Myocyte (in vitro differentiated cells): Measurements from ENCODE around the gene URM1. TPM values are rescaled to one million over a fixed set of nuclear protein-coding genes. Genes with fewer than 3 reads are reported as not detected.

ENCODE experiments used
- DNase-seq: peaks from one replicate; pipeline ENCODE4 v3.0.0-alpha.2; 2012; ENCODE audit warnings: low read depth
- total RNA-seq: library from RNA; depleted of rRNA; stranded (reverse); fragments of >200 nt; gene quantifications from 2 replicates; pipeline ENCODE4 v1.2.3, GENCODE V29; 2014

The URM1 gene
- total RNA-seq, 1 donor from 2014 or later, result 43.5 TPM

DNA sequence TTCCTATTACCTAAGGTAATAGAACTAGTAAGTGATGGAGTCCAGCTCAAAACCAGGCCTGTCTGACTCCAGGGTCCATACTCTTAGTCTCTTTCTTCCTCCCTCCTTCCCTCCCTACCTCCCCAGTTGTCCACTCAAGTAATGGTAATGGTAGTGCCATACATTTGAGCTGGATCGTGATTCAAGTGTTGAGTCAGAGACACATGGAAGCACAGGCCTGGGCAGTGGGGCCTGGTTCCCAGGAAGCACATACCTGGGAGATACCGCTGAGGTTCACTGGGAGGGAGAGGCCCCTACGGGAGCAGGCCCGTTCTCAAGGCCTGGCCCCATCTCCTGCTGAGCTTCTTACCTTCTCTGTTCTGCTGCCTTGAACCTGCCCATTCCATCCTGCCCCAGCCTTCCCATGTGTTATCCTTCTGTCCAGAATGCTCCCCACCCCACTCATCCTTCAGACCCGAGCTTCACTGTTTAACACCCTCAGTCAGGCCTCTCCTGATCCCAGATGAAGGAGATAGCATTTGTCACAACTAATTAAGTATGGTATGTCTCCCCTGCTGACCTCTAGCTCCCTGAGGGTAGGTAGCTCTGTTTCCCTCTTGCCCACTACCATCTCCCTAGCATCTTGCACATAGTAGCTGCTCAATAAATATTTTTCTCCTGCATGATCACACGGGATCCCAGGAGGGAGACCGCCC, 13.8 kb downstream of the URM1 start:
- no peak for DNase-seq

- no peak for DNase-seq
These were observed 14.6 kb downstream of the URM1 start for GRCh38 chr9:128385496-128386460.

GRCh38 chr9:128388150-128388549, 17.0 kb downstream of the URM1 start:
- no peak for DNase-seq

DNA sequence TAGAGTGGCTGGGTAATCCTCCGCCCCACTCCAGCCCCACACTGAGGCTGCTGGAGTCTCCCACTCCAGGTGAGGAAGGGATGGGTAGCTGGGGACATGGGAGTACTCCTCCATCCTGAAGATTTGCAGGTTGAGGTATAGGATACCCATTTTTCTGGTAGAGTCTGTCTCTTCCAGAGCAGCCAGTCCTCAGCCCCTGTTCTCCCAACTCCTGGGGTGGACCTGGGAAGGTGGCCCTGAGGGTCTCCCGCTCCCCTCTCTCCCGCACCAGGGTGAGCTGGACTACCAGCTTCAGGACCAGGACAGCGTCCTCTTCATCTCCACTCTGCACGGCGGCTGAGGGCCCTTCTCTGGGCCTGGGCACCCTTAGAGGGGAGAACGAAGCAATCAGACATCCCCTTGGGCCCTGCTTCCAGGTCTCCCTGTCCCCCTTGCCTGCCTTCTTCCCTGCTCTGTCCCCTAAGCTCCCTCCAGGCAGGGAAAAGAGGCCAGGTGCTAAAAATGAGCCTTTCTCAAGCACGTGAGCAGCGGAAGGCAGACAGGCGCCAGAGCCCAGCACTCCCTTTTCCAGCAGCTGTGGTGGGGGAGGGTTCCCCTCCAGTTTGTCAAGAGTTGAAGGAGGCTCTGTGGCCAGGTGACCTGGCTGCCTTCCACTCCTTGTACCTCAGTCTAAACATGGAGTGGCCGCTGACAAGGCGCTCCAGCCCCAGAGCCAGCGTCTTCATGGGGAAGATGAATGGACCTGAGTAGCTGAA, 18.4 kb downstream of the URM1 start:
- DNase-seq, result peak; percentile 23

GRCh38 chr9:128390150-128390812, 19.1 kb downstream of the URM1 start:
- no peak for DNase-seq

- no peak for DNase-seq
These were observed 19.9 kb downstream of the URM1 start for GRCh38 chr9:128390813-128391711.

GRCh38 chr9:128391956-128392301, 20.8 kb downstream of the URM1 start:
- DNase-seq, result no peak

- DNase-seq, result no peak
These were observed 21.3 kb downstream of the URM1 start for GRCh38 chr9:128392302-128393144.

DNA sequence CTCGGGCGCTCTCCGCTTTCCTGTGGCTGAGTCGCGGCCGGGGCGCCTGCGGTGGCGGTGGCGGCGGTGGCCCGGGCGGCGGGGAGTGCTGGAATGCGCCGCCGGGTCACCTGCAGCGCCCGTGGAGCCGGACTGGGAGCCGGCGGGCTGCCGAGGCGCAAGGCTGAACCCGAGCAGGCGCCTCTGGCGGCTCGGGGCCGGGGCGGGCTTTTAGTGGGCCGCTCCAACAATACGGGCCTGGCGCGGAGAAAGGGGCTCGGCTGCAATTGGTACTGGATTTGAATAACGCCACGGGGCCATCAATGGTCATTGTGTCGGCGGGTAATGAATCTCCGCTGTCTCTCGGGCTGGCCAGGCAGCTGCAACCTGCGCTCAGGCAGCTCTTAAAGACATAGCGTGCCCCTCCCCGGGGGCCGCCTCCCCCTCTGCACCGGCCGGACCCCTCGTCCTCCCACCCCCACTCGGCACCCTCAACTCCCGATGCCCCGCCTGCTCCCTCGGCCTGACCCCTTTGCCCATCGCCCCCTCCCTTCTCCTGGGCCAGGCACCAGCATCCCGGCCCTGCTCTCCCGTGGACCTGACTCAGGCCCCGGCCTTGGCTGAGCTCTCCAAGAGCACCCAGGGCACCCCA, 22.1 kb downstream of the URM1 start:
- DNase-seq, result no peak

GRCh38 chr9:128393970-128394369, 22.8 kb downstream of the URM1 start:
- no peak for DNase-seq

DNA sequence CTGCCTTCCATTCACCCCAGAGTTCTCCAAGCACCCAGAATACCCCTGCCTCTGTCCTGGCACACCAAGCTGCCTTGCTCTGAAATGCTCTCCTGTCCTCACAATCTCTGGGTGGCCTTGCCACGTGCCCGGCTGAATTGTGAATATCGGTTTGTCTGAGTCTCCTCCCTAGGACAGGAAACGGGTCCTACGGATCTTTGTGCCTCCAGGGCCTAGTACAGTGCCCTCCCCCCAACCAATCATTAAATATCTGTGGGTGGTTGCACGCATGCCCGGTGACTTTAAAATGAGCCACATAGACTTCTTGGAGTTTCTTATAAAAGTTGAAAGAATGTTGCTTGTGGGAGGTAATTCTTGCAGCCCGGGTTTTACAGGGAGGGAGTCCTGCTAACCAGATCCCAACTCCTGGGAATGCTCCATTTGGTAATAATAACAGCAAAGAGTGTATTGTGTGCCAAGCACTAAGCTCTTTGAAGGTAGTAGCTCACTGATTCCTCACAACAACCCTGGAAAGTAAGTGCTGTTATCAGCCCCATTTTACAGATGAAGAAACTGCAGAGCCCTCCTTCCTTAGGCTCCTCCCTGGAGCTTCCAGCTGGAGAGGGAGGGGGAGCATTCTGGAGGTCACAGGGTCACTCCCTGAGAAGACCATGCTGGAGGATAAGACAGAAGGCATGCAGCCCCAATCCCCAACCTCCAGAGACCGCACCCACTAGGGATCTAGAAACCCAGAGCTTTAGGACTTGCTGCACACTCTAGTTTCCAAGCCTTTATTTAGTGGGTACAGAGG, 23.4 kb downstream of the URM1 start:
- DNase-seq, result no peak

GRCh38 chr9:128396970-128397613, 25.9 kb downstream of the URM1 start:
- no peak for DNase-seq

DNA sequence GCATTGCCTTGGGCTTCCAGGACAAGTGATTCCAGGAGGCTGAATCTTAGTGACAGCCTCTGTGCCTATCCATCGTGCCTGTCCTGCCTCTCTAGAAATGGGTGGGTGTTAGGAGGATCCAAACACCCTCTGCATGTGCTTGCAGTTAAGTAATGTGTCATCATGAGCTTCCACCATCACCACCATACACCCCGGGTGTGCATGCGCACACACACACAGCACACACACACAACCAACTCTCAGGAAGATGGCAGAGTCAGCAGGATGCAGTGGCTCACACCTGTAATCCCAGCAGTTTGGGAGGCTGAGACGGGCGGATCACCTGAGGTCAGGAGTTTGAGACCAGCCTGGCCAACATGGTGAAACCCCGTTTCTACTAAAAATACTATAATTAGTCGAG, 26.7 kb downstream of the URM1 start:
- no peak for DNase-seq

DNA sequence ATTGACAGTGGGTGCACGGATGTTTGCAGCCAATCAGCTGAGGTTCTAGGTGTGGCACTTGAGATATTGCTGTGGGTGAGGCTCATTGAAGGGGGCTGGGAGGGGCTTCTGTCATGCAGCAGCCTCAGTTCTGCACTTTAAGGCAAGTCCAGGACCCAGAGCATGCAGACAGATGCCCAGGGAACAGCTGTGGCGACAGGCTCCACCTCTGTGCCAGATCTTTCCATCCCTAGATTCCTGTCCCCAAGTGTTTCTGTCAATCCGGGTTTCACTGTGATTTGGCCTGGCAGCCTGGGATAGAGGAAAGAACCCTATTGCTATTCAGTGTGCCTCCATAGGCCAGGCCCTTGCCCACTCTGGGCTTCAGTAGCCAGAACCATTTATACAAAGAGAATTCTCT, 28.7 kb downstream of the URM1 start:
- peak; percentile 35 for DNase-seq

DNA sequence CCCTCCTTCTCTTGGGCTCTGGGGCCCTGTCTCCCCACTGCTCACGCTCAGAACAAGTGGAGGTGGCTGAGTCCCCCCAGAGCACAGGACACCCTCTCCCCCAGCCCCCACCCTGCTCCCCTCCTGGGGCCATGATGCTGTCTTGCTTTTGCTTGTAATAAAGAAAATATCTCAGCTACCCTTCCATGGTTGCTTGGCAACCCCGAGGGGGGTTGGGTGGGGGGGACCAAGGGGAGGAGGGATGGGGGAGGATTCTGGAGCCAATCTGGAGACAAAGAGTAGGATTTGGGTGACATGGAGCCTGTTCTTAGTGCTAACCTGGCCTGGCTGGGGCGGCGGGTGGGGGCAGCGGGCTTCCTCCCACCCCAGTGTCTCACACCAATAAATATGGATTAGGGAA, 33.4 kb downstream of the URM1 start:
- no peak for DNase-seq

DNA sequence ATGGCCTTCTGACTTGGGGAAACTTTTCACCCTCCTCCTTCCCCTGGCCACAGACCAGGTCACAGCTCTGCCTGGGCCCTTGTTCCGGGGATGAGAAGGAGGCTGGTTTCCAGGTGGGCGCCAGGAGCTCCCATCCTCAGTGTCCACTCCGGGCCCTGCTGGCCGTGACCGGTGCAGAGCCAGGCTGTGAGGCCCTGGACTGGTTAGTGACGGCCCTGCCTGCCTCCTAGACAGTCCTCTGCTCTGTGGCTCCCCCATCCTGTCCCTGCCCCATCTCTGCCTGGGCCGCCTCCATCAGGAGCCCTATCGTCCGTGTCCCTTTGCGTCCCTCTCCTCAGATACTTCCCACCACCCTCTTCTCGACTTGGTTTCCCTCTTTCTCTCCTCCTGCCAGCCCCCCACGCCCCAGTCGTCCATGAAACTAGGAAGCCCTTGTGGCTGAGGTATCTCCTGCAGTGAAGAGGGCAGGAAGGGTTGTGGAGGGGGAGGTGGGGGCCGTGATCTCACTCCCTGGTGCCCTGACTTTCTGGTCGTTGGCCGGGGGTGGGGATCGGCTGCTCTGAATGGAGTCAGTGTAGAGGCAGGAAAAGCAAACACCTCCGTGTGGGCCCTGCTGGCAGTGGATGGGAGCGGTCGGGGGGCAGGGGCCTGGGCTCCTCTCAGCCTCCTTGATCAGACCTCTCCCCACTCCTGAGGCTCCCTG, 34.1 kb downstream of the URM1 start:
- DNase-seq, result no peak

DNA sequence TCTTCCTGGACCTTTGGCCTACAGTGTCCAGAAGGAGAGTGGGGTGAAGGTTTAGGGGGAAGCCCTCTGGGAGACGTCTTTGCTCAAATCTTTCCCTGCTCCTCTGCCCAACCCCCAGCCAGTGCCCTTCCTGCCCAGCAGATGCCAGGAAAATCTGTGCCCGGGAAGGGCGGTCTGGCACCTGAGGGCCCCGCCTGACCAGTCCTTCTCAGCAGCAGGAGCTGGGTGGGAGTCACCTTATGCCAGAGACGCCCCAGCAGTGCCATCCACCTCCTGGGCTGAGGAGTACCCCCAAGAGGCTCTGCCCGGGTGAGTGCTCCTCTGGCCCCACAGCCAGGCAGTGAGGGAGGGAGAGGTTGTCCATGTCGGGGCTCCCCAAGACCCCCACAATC, 34.6 kb downstream of the URM1 start:
- DNase-seq, result no peak
